KOPT-K1 (cell line): Measurements from ENCODE around the gene TMOD2.
A peak's percentile ranks its signal among the peaks of the same experiment; 100 is the strongest.

Experiments
- H3K27ac ChIP-seq: fragments of 200-600 bp; sonication (generic); 2 replicates; pipeline ENCODE4 v1.5.1; 2016; ENCODE audit warnings: antibody characterized with exemption, mild to moderate bottlenecking, low read depth, low read length; ENCODE audit not compliant: poor library complexity, severe bottlenecking
- H3K36me3 ChIP-seq: fragments of 200-600 bp; sonication (generic); 2 replicates; pipeline ENCODE4 v1.5.1; 2017; ENCODE audit warnings: antibody characterized with exemption, mild to moderate bottlenecking, low read length, moderate library complexity; ENCODE audit not compliant: insufficient read depth
- H3K9me3 ChIP-seq: fragments of 200-600 bp; sonication (generic); 2 replicates; pipeline ENCODE4 v1.5.1; 2017; ENCODE audit warnings: antibody characterized with exemption, low read length, mild to moderate bottlenecking; ENCODE audit not compliant: insufficient read depth, poor library complexity, severe bottlenecking

Gene TMOD2

DNA sequence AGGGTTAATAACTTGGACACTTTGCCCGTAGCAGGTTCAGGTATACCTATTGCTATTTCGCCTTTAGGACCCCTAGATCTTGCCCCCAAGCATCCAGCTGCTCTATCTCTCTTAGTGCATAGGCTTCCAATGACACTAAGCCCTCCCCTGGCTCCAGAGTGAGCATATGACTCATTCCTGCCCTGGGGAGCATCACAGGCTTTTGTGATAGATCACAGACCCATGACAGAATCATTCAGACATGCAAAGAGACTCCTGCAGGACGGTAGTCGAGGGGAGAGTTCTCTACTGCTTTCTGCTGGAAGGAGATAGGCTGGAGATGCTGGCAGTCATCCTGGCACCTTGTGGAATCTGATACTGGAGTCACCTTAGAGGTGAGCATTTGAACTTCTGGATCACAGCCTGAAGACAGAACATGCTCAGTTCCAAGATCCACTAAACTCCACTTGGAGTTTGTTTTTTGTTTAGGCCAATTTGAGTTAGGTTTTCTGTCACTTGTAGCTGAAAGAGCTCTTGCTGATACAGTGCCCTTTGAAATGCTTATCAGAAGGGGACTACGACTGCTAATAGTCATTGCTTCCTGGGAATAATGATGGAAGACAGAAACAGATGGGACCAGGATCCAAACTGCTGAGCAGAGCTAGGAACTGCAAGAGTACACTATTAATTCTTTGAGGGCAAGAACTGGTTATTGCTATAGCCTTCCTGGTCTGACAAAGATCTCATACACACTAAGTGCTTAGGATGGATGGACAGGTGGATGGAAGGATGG is 24.9 kb upstream of the TMOD2 start:
- Histone ChIP-seq H3K9me3 (no peaks in the 10 kb centered on the region), H3K27ac (no peak overlapping the region), H3K36me3 (peaks cover 31% of the 10 kb centered on the region)

DNA sequence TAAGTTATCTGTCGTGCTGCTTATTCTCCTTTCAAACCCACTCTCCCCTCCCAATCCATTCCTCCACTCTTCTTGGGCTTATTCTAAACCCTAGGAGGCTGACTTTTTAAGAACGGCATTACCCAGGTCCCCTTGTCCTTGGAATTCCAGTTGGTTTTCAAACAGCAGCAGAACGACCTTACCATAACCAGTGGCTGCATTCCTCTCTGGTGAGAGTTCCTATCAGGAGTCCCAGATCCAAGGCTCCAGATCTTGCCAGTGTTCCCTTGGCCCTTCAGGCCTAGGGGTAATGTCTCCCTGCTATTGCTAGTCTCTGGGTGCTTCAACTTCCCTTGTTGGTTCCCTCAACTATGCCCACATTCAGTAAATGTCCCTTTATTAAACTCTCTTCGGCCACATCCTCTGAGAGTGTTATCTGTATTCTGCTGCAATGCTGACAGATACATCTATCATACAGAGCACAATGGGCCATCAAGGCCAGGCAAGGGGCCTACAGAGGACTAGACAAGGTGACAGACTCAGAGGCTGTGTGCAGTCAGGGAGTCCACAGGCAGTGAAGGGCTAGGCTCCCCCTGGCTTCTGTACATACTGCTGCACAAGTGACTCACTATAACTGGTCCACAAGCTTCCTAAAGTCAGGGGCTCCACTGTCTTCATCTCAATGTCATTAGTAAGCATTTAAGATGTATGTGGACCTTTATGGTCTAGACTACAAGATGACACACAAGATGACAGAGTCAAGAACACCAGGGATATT is 24.1 kb upstream of the TMOD2 start:
- Histone ChIP-seq H3K27ac (no peak overlapping the region), H3K9me3 (no peaks in the 10 kb centered on the region), H3K36me3 (peaks cover 22% of the 10 kb centered on the region)

GRCh38 chr15:51731549-51732267 is 19.7 kb upstream of the TMOD2 start:
- Histone ChIP-seq H3K9me3 (no peaks in the 10 kb centered on the region), H3K36me3 (0 out of 2 replicates have a peak, but pooled peaks cover 9% of the 10 kb centered on the region), H3K27ac (peak overlapping the region; percentile 93)

- H3K9me3 ChIP-seq: no peaks in the 10 kb centered on the region
- H3K27ac ChIP-seq: peak overlapping the region; percentile 93
- 0 out of 2 replicates have a peak, but pooled peaks cover 9% of the 10 kb centered on the region for H3K36me3 ChIP-seq
Observed at GRCh38 chr15:51732646-51733045, 18.8 kb upstream of the TMOD2 start.

DNA sequence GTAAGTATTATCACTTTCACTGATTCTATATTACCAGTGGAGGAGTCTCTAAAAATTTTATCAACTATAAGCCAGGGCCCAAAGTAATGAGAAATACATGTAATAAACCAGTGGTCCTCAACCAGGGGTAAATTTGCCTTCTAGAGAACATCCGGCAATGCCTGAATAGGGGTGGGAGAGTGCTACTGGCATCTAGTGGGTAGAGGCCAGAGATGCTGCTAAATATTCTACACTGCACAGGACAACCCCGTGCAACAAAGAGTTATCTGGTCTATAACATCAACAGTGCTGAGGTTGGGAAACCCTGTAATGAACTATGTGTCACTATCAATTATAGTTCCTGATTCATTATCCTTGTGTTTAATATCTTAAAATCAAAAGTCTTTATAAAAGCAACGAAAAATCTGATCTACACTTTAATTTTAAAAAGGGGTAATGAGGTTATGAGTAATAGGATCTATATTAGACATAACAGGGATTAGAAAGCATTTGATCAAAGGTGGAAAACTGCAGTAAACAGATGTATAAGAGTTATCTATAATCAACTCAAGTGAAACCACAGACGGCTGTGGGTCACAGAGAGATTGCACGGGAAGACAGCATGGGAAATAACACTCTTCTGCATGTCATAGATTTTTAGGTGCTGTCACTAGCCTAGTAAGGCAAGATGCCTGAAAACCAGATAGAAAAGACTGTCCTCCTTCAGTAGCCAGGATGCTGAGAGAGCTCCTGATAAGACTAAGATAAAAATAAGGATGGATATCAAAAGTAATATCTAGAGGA is 16.0 kb upstream of the TMOD2 start:
- peak overlapping the region; percentile 83 for H3K27ac ChIP-seq

GRCh38 chr15:51736069-51736468 is 15.3 kb upstream of the TMOD2 start:
- H3K27ac ChIP-seq: peak overlapping the region; percentile 83
- no peaks in the 10 kb centered on the region for H3K36me3 ChIP-seq
- H3K9me3 ChIP-seq: no peaks in the 10 kb centered on the region

More for the DNA sequence above, 16.0 kb upstream of the TMOD2 start:
- no peaks in the 10 kb centered on the region for H3K9me3 ChIP-seq
- H3K36me3 ChIP-seq: 0 out of 2 replicates have a peak, but pooled peaks cover 1% of the 10 kb centered on the region

DNA sequence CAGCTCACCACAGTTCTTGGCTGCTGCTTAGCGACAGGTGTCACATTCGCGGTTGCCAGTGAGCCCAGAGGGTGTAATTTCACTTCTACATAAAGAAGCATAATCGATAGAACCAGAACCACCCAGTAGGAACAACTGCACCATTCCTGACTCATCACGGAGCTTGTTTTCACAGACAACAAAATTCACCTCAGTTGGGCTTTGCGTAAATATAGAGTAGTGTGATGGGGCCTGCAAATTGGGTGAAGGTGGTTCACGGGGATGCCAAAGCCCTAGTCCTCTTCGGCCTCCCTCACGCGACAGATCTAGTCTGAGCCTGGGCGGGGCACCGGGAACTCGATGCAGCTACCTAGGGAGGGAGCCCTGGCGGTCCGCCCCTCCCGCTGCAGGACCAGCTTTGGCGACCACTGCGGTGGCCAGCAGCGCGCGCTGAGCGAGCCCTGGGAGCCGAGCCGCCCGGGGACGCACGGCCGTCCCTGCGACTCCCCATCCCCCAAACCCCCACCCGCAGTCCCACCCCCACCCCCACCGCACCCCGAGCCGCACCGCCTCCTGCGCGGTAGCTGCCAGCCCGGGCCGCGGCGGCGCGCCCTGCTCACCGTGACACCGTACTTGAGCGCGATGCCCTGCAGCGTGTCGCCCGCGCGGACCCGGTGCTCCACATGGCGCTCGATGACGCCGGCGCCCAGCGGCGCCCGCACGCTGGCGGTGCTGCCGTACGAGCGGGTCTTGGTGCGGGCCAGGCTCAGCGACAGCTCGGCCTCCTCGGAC is 14.5 kb upstream of the TMOD2 start:
- Histone ChIP-seq H3K36me3 (no peaks in the 10 kb centered on the region), H3K27ac (peak overlapping the region; percentile 83), H3K9me3 (no peaks in the 10 kb centered on the region)

DNA sequence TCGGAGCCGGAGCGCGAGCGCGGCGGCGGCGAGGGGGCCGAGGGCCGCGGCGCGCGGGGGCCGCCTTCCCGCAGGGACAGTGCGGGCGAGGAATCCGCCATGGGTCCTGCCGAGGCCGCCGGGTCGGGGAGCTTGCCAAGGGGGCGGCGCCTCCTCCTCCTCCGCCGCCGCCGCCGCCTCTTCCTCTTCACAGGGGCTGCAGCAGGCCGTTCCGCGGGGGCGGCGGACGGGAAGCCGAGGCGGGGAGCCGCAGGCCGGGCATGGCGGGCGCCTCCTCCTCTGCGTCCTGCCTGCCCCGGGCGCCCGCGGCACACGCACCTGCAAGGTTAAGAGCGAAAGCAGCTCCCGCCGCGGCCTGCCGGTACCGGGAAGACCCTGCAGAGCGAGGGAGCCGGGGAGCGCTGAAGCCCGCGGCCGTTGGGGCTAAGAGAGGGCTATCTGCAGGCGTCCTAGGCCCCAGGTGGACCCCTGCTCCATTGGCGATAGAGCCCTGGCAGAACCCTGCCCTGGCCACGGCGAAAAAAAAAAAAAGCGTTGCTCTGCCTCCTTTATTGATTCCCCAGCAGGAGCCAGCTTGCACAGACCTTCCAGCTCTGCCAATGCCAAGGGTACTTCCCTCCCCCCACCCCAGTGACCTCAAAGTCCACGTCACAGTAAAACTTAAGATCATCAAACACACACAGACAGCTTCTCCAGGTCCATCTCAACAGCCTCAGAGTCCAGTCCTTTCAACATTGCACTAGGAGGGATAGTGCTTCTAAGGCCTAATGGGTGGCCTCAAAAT is 13.7 kb upstream of the TMOD2 start, which contains the start of gene LYSMD2:
TSS of gene LYSMD2 (minus strand) at position 134 of the 784 bp plus-strand sequence. CDS start at position 101, 33 bp downstream.
- peak within 1 kb of the TSS; percentile 83 for H3K27ac ChIP-seq
- no peaks in the 10 kb centered on the region for H3K36me3 ChIP-seq
- no peaks in the 10 kb centered on the region for H3K9me3 ChIP-seq

DNA sequence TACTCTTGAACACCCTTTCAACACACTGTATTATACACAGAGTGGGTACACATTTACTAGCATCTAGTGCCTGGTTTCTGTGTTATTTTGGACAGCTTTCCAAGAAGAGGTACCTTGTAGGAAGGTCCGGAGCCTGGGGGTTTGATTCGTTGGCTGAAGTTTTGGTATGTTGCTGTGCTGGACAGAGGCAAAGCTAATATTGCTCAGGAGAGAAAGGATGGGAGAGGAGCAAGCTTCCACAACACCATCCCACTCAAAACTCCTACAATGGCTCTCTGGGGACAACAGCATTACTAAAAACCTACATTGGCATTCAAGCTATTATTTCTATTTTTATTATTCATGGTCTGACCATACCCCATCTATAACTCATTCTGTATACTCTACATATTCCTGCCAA is 12.8 kb upstream of the TMOD2 start:
- H3K9me3 ChIP-seq: no peaks in the 10 kb centered on the region
- H3K27ac ChIP-seq: no peak overlapping the region
- no peaks in the 10 kb centered on the region for H3K36me3 ChIP-seq

DNA sequence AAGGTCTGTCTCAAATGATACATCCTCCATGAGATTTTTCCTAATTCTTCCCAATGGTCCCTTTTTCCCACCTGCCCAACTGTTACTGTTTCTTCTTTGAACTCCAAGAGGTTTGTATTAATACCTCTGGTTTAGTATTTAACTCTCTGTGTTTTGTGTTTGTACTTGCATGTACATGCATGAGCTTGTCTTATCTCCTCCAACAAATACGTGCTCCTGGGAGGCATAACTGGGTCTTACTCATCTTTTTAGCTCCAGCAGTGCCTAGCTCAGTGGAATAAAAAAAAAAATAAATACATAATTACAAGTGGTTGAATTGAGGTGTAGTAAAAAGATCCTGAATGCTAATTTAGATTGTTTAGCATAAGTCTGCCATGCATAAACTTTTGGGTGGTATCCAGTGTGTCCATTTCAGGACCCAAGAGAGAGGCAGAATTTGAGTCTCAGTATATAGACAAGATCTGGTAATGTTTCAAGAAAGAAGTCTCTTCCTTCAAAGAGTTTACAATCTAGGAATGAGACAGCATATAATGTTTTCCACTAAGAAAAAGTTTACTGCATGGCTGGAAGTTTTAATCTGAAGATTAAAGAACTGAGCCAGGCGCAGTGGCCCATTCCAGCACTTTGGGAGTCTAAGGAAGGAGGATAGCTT is 12.2 kb upstream of the TMOD2 start:
- no peaks in the 10 kb centered on the region for H3K36me3 ChIP-seq
- H3K9me3 ChIP-seq: no peaks in the 10 kb centered on the region
- H3K27ac ChIP-seq: no peak overlapping the region

GRCh38 chr15:51749307-51749706 is 2.1 kb upstream of the TMOD2 start:
- Histone ChIP-seq H3K27ac (no peak overlapping the region), H3K9me3 (no peaks in the 10 kb centered on the region), H3K36me3 (no peaks in the 10 kb centered on the region)

DNA sequence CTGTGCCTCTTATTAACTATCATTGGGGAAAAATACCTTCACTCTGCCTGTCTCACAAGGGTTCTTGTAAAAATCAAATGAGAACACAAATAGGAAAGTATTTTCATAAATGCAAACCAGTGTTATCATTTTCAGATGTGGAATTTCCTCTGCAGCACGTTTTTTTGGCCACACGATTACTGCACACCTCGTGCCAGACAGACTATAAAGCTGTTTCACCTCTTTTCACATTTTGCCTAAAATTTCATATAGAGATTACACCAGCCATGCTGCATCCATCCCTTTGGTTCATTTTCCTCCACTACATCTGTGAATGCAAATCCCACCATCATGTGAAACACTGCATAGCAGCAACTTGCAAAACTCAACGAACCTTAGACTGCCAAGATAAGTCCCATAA is 1.2 kb upstream of the TMOD2 start:
- H3K9me3 ChIP-seq: no peaks in the 10 kb centered on the region
- H3K27ac ChIP-seq: no peak overlapping the region
- H3K36me3 ChIP-seq: no peaks in the 10 kb centered on the region
